GM19455 (cell line): Measurements from ENCODE around the gene DNPH1.

Source experiments
- ATAC-seq: cut with Tn5 transposase; IDR thresholded peaks from one replicate; pipeline ENCODE4 v1.9.1; 2021; ENCODE audit not compliant: unreplicated experiment

Gene DNPH1

DNA sequence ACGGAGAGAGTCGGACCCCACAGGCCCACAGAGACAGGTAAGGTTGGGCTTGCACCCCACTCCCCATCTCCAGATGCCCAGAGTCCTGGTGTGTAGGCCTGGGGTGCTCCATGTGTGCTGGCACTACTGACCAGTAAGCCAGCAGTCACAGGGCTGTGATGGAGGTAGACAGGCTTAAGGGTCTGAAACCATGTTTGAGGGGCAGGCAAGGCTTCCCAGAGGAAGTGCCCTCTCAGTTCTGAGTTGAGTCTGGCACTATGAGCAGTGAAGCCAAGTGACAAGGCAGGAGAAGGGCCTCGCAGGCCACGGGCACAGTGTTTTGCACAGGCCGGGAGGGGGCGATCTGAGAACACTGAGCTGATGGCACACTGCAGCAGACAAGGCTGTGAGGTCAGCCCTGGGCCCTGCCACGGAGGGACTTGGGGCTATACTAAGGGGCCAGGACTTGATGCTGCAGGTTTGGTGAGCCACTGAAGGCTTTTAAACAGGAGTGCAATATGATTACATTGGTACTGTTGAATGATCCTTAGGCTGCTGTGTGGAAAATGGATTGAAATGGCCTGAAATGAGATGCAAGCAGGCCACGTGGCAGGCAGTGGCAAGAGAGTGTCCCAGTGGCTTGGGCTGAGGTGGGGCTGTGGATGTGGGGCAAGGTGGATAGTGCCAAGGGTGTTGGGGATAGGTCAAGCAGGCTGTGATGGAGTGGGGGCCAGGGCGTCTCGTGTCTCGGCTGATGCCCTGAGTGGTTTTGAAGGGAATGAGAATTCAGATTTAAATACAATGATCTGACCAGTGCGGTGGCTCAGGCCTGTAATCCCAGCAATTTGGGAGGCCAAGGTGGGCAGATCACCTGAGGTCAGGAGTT, 34.3 kb upstream of the DNPH1 start:
- no peak for ATAC-seq

DNA sequence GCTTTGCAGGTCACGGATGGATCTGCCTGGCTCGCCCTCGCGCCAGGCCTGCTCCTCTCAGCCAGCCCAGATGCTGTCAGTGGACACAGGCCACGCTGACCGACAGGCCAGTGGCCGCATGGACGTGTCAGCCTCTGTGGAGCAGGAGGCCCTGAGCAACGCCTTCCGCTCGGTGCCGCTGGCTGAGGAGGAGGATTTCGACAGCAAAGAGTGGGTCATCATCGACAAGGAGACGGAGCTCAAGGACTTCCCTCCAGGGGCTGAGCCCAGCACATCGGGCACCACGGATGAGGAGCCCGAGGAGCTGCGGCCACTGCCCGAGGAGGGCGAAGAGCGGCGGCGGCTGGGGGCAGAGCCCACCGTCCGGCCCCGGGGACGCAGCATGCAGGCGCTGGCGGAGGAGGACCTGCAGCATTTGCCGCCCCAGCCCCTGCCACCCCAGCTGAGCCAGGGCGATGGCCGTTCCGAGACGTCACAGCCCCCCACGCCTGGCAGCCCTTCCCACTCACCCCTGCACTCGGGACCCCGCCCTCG, 33.6 kb upstream of the DNPH1 start:
- ATAC-seq: no peak

DNA sequence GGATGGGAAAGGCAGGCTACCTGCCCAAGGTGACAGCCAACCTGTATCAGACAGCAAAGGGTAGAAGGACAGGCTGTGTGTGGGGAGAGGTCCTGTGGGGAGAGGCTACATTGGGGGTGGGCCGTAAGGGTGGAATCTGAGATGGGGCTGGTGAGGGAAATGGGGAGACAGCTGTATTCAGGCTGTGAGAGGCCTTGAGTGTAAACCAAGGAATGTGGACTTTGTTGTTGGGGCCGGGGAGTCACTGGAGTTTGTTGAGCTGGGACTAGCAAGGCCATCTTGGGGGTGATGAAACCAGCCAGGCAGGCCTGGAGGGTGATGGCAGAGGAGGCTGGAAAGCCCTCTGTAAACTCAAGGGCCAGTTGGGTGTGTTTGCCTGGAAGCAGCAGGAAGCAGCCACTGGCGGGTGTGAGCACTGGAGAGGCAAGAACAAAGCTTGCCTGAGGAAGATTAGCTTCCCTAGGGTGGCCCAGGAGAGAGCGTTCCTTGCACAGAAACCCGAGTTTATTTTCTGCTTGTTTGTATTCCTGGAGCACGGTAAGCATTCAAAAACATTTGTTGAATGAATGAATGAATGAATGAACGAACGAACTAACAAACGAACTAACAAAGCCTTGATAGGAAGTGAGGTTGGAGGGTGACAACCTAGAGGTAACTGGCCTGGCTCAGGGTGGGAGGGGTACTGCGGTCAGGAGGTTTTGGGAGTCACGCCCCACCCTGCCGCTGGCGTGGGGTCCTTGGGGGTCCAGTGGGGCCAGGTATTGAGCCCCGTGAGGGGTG, 32.9 kb upstream of the DNPH1 start:
- no peak for ATAC-seq

DNA sequence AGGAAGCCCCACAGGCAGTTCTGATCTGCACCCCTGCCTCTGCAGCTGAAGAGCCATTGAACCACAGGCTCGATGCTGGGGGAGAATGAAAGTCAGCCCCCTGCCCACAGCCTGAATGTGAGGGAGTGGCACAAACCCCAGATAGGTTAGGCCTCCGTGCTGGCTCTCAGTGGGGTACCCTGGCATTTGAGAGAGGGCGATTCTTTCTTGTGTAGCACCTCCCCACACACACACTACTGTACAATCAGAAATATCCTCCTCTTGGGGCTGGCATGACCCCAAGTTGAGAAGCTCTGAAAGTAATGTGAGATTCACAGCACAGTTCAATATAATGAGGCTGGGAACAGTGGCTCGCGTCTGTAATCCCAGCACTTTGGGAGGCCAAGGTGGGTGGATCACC, 31.9 kb upstream of the DNPH1 start:
- no peak for ATAC-seq

DNA sequence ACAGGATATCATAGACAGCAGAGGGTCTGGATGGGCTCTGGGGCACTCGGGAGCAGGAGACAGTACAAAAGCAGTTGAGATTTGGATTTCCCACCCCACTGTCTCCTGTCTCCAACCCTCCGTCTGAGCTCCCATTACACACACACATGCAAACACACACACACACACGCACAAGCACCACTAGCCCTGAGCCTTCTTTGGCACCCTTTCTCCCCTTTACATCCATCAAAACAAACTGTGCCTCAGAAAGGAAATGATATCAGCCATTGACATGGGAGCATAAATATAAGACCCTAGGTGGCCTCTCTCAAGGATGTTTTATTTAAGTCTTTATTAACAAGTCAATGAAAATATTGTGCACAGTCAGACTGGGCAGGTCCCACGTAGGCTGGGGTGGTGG, 31.5 kb upstream of the DNPH1 start:
- ATAC-seq: no peak

DNA sequence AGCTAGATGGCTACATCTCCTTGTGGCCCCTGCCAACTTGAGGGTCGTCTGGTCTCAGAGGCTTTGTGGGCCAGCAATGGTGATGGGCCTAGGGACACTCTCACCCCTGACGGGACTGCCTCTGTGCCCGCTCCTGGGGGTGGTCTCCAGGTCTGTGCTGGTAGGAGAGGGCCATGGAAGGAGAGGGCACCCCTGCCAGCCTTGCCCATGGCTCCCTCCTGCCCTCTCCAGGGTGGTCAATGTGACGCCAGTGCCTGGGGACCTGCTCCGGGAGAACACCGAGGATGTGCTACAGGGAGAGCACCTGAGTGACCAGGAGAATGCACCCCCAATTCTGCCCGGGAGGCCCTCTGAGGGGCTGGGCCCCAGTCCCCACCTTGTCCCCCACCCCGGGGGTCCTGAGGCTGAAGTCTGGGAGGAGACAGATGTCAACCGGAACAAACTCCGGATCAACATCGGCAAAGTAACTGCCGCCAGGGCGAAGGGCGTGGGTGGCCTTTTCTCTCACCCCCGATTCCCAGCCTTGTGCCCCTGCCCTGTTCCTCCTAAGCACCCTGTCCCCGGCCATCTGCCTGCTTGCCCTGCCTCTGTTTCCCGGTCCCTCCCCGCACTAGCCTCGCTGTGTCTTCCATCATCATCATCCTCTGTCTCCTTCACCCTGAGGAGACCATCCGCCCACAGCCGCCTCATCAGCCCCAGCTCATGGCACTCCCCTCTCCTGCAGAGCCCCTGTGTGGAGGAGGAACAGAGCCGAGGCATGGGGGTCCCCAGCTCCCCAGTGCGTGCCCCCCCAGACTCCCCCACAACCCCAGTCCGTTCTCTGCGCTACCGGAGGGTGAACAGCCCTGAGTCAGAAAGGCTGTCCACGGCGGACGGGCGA, 29.8 kb upstream of the DNPH1 start:
- no peak for ATAC-seq

DNA sequence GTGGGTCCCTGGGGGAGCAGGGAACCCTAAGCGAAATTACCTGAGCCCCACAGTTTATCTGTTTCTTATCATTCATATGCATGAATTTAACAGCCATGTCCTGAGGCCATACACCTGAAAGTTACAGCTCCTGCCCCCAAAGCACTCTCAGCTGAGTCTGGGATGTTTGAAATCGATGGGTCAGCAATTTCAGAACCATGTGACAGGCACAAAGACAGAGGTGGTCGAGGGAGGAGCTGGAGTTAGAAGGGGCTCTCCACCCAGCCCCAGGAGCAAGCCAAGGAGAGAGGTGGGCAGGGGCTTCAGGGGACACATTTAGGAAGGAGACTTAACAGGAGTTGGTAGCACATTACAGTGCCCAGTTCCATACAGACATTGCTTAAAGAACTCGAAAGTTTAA, 28.9 kb upstream of the DNPH1 start:
- ATAC-seq: no peak

DNA sequence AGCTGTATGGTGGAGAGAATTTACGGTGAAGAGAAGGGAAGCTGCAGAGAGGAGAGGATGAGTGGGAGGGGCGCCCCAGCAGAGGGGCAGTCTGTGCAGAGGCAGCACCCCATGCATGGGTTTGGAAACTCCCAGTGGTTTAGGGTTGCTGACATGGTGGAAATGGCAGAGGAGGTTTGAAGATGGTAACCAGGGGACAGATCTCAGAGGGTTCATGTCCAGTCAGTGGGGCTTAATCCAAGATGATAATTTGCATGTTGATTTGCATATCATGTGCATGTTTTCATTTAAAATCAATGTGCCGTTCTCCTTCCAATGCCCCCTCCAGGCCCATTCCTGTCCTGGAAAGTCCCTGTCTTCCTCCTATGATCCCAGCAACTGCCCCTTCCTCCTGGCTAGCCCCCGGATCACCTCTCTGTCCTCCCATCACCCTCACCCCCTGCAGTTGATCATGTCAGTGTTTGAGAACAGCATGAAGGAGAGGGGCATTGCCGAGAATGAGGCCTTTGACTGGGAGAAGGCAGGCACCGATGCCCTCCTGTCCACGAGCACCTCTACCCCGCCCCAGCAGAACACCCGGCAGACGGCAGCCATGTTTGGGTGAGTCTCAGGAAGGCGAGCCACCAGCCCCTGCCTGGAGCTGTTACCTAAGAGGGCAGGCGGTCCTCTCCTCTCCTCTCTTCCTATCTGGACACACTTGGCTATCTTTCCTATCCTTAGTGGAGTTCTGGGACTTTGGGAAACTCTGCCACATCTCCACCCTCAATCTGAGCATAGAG, 28.3 kb upstream of the DNPH1 start:
- ATAC-seq: no peak

DNA sequence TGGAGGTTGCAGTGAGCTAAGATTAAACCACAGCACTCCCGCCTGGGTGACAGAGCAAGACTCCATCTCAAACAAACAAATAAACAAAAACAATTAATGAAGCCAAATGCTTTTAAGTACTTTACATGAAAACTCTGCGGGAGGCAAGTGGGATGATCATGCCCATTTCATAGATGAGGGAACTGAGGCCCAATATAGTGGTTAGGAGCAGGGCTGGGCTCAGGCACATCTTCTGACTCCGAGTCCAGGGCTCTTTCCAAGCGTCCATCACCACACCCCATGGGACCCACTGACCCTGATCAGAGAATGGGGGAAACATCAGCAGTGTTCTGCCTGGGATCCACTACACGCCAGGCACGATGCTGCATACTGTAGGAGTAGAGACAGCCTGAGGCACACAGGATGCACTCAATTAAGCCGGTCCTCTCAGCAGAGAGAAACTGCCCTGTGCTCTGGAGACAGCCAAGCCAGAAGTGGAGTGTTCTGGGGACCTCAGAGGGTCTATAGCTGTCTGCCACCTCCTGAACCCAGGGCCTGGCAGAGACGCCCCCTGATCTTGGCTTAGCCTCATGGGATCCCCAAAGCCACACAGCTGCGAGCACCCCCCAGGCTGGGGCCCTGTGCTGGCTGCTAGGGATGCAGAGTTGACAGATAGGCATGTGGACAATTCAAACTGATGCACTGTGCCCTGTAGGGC, 27.5 kb upstream of the DNPH1 start:
- no peak for ATAC-seq

DNA sequence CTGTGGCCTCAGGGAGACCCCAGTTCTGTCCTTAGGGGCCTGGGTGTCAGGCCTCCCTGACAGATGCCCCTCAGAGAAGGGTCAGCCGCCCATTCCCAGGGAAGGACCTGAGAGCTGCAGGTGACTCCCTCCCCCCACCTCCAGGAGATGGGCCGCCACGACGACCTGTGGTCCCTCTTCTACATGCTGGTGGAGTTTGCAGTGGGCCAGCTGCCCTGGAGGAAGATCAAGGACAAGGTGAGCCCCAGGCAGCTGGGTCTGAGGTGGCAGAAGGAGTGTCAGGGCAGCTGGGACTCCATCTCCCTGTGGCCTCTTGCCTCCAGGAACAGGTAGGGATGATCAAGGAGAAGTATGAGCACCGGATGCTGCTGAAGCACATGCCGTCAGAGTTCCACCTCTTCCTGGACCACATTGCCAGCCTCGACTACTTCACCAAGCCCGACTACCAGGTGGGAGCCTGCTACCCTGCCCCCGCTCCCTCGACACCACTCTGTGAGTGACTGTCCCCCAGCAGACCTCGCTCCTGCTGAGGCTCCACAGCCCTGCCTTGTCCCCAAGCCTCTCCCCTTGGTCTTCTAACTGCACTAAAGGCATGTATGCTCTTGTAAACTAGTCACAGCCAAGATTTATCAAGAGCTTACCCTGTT, 26.2 kb upstream of the DNPH1 start:
- ATAC-seq: no peak

DNA sequence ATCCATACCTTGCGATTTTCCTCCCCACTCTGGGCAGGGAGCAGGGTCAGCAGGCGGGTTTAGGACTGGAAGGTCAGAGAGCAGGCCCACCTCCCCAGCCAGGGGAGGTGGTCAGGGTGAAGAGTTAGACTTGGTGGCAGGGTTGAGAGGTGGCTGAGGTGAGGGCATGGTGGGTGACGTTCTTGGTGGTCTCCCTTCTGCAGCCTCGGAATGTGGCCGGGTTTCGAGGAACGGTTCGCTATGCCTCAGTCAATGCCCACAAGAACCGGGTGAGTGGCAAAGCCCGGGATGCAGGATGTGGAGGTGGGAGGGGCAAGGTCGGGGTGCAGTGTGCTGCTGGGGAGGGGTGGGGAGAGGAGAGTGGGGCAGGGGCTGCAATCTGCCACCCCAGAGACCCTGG, 25.6 kb upstream of the DNPH1 start:
- no peak for ATAC-seq

DNA sequence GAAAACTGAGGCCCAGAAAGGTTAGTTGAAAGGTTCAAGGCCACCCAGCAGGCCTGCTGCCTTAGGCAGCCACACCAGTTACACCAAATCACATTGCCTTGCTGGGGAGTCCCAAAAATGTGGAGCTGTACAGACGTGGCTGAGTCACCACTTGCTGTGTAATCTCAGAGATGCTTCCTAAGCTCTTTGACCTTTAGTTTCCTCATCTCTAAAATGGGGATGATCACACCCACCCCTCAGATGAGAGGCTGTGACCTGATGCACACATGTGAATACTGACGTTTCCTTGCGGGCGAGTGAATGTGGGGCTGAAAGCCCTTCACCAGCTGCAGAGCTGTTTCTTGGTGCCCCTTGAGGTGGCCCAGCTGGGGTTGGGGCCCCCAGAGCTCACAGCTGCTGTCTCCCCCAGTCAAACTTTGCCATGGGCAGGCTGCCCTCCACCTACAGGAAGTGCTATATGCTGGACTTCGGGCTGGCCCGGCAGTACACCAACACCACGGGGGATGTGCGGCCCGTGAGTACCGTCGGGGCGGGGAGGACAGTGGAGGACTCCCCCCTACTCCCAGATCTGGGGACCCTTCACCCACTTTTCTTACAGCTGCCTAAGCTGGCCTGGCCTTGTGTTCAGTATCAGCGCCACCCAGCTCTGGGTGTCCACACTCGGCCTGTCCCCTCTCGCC, 25.0 kb upstream of the DNPH1 start:
- no peak for ATAC-seq

DNA sequence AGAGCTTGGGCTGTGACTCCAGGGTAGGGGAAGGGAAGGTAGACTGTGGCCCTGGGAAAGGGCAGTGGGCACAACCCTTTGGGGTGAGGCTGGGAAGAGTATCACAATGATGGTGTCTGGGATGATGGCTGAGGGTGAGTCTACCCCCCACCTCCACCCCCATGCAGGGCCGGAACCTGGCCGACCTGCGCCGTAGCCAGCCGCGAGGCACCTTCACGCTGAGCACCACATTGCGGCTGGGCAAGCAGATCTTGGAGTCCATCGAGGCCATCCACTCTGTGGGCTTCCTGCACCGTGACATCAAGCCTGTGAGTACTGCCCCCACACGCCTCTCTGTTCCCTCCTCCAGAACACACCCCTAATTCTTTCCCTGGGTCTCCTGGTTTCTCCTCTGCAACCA, 24.1 kb upstream of the DNPH1 start:
- ATAC-seq: no peak

DNA sequence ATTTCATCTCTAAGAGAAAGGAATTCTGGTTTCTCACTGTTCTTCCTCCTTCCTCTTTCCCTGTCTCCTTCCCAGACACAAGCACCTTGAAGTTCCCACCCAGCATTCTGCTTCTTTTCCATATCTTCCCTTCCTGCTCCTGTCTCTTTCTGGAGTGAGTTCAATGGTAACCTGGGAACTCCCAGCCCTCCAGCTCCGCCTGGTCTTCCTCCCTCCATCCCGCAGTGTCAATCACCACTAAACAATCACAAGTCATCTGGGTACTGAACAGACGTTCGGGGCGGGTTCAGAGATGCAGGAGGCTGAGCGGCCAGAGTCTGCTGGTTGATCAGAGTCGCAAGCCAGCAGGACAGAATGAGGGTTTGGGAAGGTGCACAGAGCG, 21.7 kb upstream of the DNPH1 start:
- ATAC-seq: no peak

DNA sequence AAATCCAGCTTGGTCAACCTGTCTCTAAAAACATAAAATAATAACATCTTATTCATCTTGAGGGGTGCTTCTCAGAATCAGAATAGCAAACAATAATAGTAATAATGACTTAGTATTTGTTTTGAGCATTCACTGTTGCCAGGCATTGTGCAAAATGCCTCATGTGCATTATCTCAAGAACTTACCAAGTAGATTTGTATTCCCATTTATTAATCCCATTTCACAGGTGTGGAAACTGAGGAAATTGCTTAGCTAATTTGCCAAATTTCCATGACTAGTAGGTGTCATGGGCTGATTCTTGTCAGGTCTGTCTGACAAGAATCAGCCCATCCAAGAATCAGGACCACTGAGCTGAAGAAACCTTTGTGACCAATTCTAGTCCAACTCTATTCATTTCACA, 19.5 kb upstream of the DNPH1 start:
- no peak for ATAC-seq

DNA sequence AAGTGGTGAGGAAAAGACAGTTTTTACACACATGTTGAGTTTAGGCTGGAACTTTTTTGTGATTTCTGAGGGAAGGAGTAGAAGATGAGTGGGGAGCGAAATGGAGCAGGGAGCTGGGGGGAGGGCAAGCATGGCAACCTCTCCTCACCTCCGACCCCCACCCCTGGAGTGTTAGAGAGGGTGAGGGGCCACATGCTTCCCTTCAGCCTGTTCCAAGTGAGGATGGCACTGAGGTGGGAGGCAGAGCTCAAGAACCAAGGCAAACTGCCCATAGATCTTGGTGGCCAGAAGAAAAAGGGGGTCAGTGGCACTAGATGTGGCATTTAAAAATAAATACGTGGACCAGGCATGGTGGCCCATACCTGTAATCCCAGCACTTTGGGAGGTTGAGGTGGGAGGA, 18.8 kb upstream of the DNPH1 start:
- ATAC-seq: no peak

DNA sequence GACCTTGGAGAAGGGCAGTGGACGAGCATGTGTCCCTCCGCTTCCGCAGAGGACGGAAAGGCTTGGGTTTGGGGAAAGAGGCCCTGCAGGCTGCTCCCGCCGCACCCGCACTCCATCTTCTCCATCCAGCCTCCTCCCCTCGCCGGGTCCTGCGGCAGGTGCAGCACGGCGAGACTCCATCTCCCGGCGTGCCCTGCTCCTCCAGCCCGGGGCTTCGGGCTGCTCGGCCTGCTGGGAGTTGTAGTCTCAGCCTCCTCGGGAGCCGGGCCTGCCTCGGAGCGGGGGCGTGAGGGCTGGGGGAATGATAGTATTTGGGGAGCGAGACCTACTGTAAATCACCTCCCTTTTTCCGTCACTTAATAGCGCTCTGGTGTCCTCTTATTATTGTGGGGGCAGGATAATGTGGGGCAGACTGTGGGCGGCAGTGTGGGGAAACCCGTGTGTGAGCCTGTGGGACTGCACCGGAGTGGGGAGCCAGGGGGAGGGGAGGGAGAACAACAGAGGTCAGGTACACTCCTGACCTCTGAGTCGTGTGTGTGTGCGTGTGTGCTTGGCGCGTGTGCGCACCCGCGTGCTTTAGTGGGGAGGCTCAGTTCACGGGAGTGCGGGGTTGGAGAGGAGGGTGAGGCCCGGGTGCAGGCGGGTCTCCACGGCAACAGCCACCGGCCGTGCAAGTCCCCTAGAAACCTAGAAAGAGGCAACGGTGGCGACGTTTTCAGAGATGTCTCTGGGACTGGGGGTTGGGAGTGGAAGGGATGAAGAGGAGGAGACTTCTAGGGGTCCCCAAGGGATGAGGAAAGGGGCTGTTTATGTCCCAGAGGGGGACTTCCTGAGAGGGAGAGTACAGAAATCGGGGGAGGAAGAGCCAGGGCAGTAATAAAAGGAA, 18.1 kb upstream of the DNPH1 start:
- peak; percentile 95 for ATAC-seq
